Neural cell (in vitro differentiated cells): ENCODE data around the gene ADPRHL1.

Experiments used
- TF ChIP-seq, protein P1 (sequence below): IDR thresholded peaks from 2 replicates; pipeline ENCODE4 v1.6.1; 2012; ENCODE audit warnings: borderline replicate concordance
- TF ChIP-seq, protein P2 (sequence below): fragments of 450-650 bp; IDR thresholded peaks from 2 replicates; pipeline ENCODE4 v1.5.1; 2014; ENCODE audit warnings: antibody characterized with exemption, mild to moderate bottlenecking, moderate library complexity; ENCODE audit not compliant: poor library complexity, severe bottlenecking

DNA sequence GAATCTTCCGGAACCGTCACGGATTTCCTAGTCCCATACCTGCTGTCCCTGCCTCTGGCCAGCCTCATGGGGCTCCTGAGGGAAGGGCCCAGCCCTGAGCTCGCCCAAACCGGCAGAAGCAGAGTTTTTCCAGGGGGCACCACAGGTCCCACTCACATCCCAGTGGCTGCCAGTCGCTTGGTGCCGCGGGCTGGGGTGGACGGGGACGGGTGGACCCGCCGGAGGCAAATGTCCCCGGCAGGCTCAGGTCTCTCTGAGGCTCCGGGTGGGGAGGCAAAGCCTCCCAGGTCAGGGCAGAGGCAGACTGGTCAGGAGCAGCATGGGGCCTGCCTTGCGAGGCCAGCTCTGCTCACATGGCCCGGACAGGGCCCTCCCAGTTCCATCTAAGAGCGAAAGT, 24.8 kb downstream of the ADPRHL1 start:
- TF ChIP-seq, protein P1, sequence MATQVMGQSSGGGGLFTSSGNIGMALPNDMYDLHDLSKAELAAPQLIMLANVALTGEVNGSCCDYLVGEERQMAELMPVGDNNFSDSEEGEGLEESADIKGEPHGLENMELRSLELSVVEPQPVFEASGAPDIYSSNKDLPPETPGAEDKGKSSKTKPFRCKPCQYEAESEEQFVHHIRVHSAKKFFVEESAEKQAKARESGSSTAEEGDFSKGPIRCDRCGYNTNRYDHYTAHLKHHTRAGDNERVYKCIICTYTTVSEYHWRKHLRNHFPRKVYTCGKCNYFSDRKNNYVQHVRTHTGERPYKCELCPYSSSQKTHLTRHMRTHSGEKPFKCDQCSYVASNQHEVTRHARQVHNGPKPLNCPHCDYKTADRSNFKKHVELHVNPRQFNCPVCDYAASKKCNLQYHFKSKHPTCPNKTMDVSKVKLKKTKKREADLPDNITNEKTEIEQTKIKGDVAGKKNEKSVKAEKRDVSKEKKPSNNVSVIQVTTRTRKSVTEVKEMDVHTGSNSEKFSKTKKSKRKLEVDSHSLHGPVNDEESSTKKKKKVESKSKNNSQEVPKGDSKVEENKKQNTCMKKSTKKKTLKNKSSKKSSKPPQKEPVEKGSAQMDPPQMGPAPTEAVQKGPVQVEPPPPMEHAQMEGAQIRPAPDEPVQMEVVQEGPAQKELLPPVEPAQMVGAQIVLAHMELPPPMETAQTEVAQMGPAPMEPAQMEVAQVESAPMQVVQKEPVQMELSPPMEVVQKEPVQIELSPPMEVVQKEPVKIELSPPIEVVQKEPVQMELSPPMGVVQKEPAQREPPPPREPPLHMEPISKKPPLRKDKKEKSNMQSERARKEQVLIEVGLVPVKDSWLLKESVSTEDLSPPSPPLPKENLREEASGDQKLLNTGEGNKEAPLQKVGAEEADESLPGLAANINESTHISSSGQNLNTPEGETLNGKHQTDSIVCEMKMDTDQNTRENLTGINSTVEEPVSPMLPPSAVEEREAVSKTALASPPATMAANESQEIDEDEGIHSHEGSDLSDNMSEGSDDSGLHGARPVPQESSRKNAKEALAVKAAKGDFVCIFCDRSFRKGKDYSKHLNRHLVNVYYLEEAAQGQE, result no peak
- TF ChIP-seq, protein P2, sequence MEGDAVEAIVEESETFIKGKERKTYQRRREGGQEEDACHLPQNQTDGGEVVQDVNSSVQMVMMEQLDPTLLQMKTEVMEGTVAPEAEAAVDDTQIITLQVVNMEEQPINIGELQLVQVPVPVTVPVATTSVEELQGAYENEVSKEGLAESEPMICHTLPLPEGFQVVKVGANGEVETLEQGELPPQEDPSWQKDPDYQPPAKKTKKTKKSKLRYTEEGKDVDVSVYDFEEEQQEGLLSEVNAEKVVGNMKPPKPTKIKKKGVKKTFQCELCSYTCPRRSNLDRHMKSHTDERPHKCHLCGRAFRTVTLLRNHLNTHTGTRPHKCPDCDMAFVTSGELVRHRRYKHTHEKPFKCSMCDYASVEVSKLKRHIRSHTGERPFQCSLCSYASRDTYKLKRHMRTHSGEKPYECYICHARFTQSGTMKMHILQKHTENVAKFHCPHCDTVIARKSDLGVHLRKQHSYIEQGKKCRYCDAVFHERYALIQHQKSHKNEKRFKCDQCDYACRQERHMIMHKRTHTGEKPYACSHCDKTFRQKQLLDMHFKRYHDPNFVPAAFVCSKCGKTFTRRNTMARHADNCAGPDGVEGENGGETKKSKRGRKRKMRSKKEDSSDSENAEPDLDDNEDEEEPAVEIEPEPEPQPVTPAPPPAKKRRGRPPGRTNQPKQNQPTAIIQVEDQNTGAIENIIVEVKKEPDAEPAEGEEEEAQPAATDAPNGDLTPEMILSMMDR, result no peak
